ENCODE measurements around the gene DCANP1.

The DCANP1 gene

DNA sequence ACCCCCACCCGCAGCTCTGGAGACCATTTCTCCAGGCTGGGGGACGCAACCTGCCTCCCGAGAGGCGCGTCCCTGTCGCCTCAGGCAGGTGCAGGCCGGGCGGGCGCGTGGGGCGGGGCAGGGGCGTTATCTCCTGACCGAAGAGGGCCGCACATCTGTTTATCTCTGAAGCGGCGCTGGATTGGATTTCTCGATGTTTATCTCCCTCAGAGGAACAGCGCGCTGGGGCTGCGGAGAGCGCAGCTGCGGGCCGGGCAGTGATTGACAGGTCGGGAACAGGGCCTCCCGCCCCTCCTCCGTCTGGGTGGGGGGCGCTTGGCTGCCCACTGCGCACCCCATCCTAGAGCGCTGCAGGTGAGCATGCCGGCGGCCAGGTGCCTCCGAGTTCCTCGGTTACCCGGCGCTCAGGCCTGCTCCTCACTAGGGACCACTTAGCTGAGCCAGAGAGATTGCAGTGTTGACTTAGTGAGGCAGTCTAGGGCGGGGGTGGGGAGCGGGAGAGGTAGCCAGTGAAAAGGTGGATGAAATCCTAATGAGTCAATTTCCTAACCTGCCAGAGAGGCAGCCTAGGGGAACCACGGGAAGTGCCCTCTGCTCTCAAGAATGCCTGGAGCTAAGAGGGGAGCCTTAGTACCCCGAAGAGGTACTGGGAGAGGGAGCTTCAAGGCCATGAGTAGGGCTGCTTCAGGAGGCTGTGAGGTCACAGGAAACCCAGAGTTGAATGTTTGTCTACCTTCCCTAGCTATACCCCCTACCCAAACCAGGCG lies 44.6 kb upstream of the DCANP1 start:
- TF ChIP-seq, protein P1, sequence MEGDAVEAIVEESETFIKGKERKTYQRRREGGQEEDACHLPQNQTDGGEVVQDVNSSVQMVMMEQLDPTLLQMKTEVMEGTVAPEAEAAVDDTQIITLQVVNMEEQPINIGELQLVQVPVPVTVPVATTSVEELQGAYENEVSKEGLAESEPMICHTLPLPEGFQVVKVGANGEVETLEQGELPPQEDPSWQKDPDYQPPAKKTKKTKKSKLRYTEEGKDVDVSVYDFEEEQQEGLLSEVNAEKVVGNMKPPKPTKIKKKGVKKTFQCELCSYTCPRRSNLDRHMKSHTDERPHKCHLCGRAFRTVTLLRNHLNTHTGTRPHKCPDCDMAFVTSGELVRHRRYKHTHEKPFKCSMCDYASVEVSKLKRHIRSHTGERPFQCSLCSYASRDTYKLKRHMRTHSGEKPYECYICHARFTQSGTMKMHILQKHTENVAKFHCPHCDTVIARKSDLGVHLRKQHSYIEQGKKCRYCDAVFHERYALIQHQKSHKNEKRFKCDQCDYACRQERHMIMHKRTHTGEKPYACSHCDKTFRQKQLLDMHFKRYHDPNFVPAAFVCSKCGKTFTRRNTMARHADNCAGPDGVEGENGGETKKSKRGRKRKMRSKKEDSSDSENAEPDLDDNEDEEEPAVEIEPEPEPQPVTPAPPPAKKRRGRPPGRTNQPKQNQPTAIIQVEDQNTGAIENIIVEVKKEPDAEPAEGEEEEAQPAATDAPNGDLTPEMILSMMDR (IDR thresholded peaks at IDR 0.05; ENCODE audit: low read depth, low read length) = no peak
- TF ChIP-seq MYC (IDR thresholded peaks at IDR 0.05; ENCODE audit: low read depth, low read length) = no peak
- no peak for TF ChIP-seq MAX (IDR thresholded peaks at IDR 0.05; ENCODE audit: low read depth, low read length)
- TF ChIP-seq POLR2A (IDR thresholded peaks at IDR 0.05; ENCODE audit: extremely low read depth, insufficient read length) = no peak
- H3K4me3 ChIP-seq (ENCODE audit: low read depth, low read length) = no peak overlapping the region
- DNase-seq (ENCODE audit: low read depth) = no peak

DNA sequence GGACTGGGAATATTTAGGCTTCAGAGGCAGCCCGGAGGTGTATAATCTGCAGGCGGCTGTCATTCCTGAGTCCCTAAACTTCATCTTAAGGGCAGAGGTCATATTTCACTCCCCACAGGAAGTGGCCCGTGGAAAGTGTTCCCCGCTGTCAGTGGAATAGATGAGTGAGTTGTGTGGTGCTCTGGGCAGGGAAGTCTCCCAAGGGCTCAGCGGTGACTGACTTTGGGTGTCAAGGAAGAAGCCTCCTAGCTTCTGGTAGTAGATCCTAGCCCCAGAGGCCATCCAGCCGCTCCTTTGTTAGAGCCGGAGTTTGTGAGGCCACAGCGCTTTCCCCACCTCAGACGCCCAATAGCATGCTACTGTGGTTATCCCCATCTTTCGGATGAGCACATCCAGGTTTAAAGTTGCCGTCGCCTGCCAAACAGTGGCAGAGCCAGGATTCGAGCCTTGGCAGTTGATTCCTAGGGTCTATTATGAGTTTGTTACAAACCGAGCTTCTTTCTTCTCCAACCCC lies 43.9 kb upstream of the DCANP1 start:
- TF ChIP-seq, protein P1 (IDR thresholded peaks at IDR 0.05; ENCODE audit: low read depth, low read length) = no peak
- no peak for TF ChIP-seq POLR2A (IDR thresholded peaks at IDR 0.05; ENCODE audit: extremely low read depth, insufficient read length)
- no peak for TF ChIP-seq MYC (IDR thresholded peaks at IDR 0.05; ENCODE audit: low read depth, low read length)
- H3K4me3 ChIP-seq (ENCODE audit: low read depth, low read length) = no peak overlapping the region

GRCh38 chr5:135490245-135491037 lies 43.3 kb upstream of the DCANP1 start:
- H3K4me3 ChIP-seq (ENCODE audit: low read depth, low read length) = no peak overlapping the region
- TF ChIP-seq MAX (IDR thresholded peaks at IDR 0.05; ENCODE audit: low read depth, low read length) = no peak
- TF ChIP-seq POLR2A (IDR thresholded peaks at IDR 0.05; ENCODE audit: extremely low read depth, insufficient read length) = no peak
- no peak for TF ChIP-seq MYC (IDR thresholded peaks at IDR 0.05; ENCODE audit: low read depth, low read length)
- TF ChIP-seq, protein P1 (IDR thresholded peaks at IDR 0.05; ENCODE audit: low read depth, low read length) = no peak

More for the DNA sequence above, 43.9 kb upstream of the DCANP1 start:
- DNase-seq (ENCODE audit: low read depth) = no peak

GRCh38 chr5:135489466-135490244 lies 42.5 kb upstream of the DCANP1 start:
- no peak for TF ChIP-seq MYC (IDR thresholded peaks at IDR 0.05; ENCODE audit: low read depth, low read length)
- TF ChIP-seq MAX (IDR thresholded peaks at IDR 0.05; ENCODE audit: low read depth, low read length) = no peak
- TF ChIP-seq POLR2A (IDR thresholded peaks at IDR 0.05; ENCODE audit: extremely low read depth, insufficient read length) = no peak
- TF ChIP-seq, protein P1 (IDR thresholded peaks at IDR 0.05; ENCODE audit: low read depth, low read length) = no peak
- DNase-seq (ENCODE audit: low read depth) = no peak
- no peak overlapping the region for H3K4me3 ChIP-seq (ENCODE audit: low read depth, low read length)

More at GRCh38 chr5:135490245-135491037, 43.3 kb upstream of the DCANP1 start:
- DNase-seq (ENCODE audit: low read depth) = no peak

- no peak overlapping the region for H3K4me3 ChIP-seq (ENCODE audit: low read depth, low read length)
- TF ChIP-seq POLR2A (IDR thresholded peaks at IDR 0.05; ENCODE audit: extremely low read depth, insufficient read length) (no peak), MYC (IDR thresholded peaks at IDR 0.05; ENCODE audit: low read depth, low read length) (no peak), MAX (IDR thresholded peaks at IDR 0.05; ENCODE audit: low read depth, low read length) (no peak)
- TF ChIP-seq, protein P1 (IDR thresholded peaks at IDR 0.05; ENCODE audit: low read depth, low read length) = no peak
These were observed 41.7 kb upstream of the DCANP1 start for GRCh38 chr5:135488727-135489465.

More at GRCh38 chr5:135488727-135489465, 41.7 kb upstream of the DCANP1 start:
- DNase-seq (ENCODE audit: low read depth) = peak; percentile 73

Data from NB4 (cell line).